Natural killer cell (primary cell): ENCODE data around the gene BTD. TPM values are rescaled to one million over a fixed set of nuclear protein-coding genes. Genes with fewer than 3 reads are reported as not detected.

Source experiments
- ATAC-seq, 3 donors: fragments of 150-1000 bp in 2 of 3; fragments of 200-7000 bp in 1 of 3; cut with Tn5 transposase; 1 replicate in 1 of 3; 2 replicates in 2 of 3; pipeline ENCODE4 v1.10.0; 2021; ENCODE audit warnings: mild to moderate bottlenecking in 2 of 3, moderate library complexity in 2 of 3
- DNase-seq, 2 donors: peaks; one replicate each; pipeline versions ENCODE4 v3.0.0 to v3.0.0-alpha.2; 2013 to 2021; ENCODE audit warnings: mixed read lengths in 1 of 2
- H3K27ac ChIP-seq: one replicate; pipeline ENCODE4 v1.5.1; 2013; ENCODE audit warnings: mild to moderate bottlenecking, low read length
- H3K27me3 ChIP-seq: one replicate; pipeline ENCODE4 v1.6.1; 2013; ENCODE audit warnings: low read length; ENCODE audit not compliant: control insufficient read depth, insufficient read depth
- H3K36me3 ChIP-seq: one replicate; pipeline ENCODE4 v1.6.1; 2013; ENCODE audit warnings: low read length; ENCODE audit not compliant: control insufficient read depth, insufficient read depth
- H3K4me1 ChIP-seq: one replicate; pipeline ENCODE4 v1.6.1; 2013; ENCODE audit warnings: low read length; ENCODE audit not compliant: control insufficient read depth, insufficient read depth
- H3K4me3 ChIP-seq: one replicate; pipeline ENCODE4 v1.5.1; 2013; ENCODE audit warnings: low read length
- H3K9me3 ChIP-seq: one replicate; pipeline ENCODE4 v1.6.1; 2013; ENCODE audit warnings: low read length; ENCODE audit not compliant: control insufficient read depth, insufficient read depth
- H3K27ac Mint-ChIP-seq, 2 donors: one replicate each; pipeline ENCODE4 v1.8.0; 2022; ENCODE audit warnings: mild to moderate bottlenecking in 2 of 2, mixed read lengths in 2 of 2, moderate library complexity in 1 of 2
- H3K27me3 Mint-ChIP-seq, 2 donors: one replicate each; pipeline ENCODE4 v1.8.0; 2022; ENCODE audit warnings: low read depth in 2 of 2, mixed read lengths in 2 of 2
- H3K36me3 Mint-ChIP-seq: one replicate; pipeline ENCODE4 v1.8.0; 2022; ENCODE audit warnings: mixed read lengths
- H3K4me1 Mint-ChIP-seq, 2 donors: one replicate each; pipeline ENCODE4 v1.8.0; 2022; ENCODE audit warnings: mixed read lengths in 2 of 2
- H3K4me3 Mint-ChIP-seq: one replicate; pipeline ENCODE4 v1.8.0; 2022; ENCODE audit warnings: mild to moderate bottlenecking, moderate library complexity, mixed read lengths
- H3K9me3 Mint-ChIP-seq, 2 donors: one replicate each; pipeline ENCODE4 v1.8.0; 2022; ENCODE audit warnings: mixed read lengths in 2 of 2
- CTCF ChIP-seq: fragments of 200-600 bp; IDR thresholded peaks from one replicate; pipeline ENCODE4 v1.8.0; 2022; ENCODE audit warnings: antibody characterized with exemption
- WGBS: methylation state at CpG from one replicate; pipeline ENCODE4 v1.1.7; 2013; ENCODE audit warnings: missing lambda C conversion rate; ENCODE audit not compliant: insufficient coverage; 5-methylcytosine and 5-hydroxymethylcytosine counted together
- intact Hi-C: fragments of 100-400 bp; cut with micrococcal nuclease; formaldehyde crosslinking; loops from one replicate; pipeline ENCODE4 v1.14.2; 2022
- total RNA-seq, 4 donors: library from RNA; stranded (reverse); fragments of 120-200 nt in 1 of 4; gene quantifications; one replicate each; pipeline versions ENCODE4 v1.2.3 to v1.2.4, GENCODE V29; 2013 to 2022

Gene BTD
- total RNA-seq, 3 donors from 2014 or later (not counting 1 experiment from before 2014, with no cell fraction given): 19.9 to 27.5 (median 23.6) TPM

GRCh38 chr3:15665510-15666150 is 64.1 kb downstream of the BTD start:
- Histone ChIP-seq H3K27me3 (no peaks in the 10 kb centered on the region), H3K27ac (no peak overlapping the region), H3K4me3 (no peak overlapping the region), H3K36me3 (peaks cover 2% of the 10 kb centered on the region), H3K9me3 (no peaks in the 10 kb centered on the region), H3K4me1 (peaks cover 6% of the 10 kb centered on the region)
- WGBS: 96% methylated on average over 4 of the region's 5 CpGs
- no peak for ATAC-seq
- no peak for TF ChIP-seq CTCF
- Mint-ChIP-seq H3K36me3 (peaks cover 11% of the 10 kb centered on the region), H3K27ac (no peak overlapping the region), H3K27me3 (peaks cover 7 to 8% of the 10 kb centered on the region in 2 donors), H3K9me3 (no peaks in the 10 kb centered on the region), H3K4me1 (peaks cover 15 to 45% of the 10 kb centered on the region in 2 donors), H3K4me3 (no peak overlapping the region)
- no peak for DNase-seq
- intact Hi-C loops: loop anchor here (2.0 kb wide), 1 partner anchor 129 kb away; no protein-coding TSS in a partner anchor

GRCh38 chr3:15666277-15666676 is 64.7 kb downstream of the BTD start:
- H3K4me3 ChIP-seq: no peak overlapping the region
- H3K27ac ChIP-seq: no peak overlapping the region
- H3K9me3 Mint-ChIP-seq: no peaks in the 10 kb centered on the region
- peaks cover 5 to 8% of the 10 kb centered on the region in 2 donors for H3K27me3 Mint-ChIP-seq
- WGBS: 97% methylated on average over 4 of the region's 5 CpGs
- H3K4me3 Mint-ChIP-seq: no peak overlapping the region
- TF ChIP-seq CTCF: no peak
- peaks cover 15 to 45% of the 10 kb centered on the region in 2 donors for H3K4me1 Mint-ChIP-seq
- peaks cover 17% of the 10 kb centered on the region for H3K36me3 Mint-ChIP-seq
- DNase-seq (no peak), ATAC-seq (no peak)
- H3K4me1 ChIP-seq: peaks cover 6% of the 10 kb centered on the region
- intact Hi-C loops: loop anchor here (2.0 kb wide), 1 partner anchor 129 kb away; no protein-coding TSS in a partner anchor
- peaks cover 3% of the 10 kb centered on the region for H3K36me3 ChIP-seq
- H3K27me3 ChIP-seq: no peaks in the 10 kb centered on the region
- no peaks in the 10 kb centered on the region for H3K9me3 ChIP-seq
- H3K27ac Mint-ChIP-seq: peak overlapping the region in 1 of 2 donors; percentile 69

GRCh38 chr3:15667484-15667883 is 65.9 kb downstream of the BTD start:
- ATAC-seq (peak; percentile 86 to 98 (median 93)), DNase-seq (peak; percentile 34 to 77)
- intact Hi-C loops: loop anchor here (1.0 to 2.0 kb wide), 3 partner anchors 64 to 131 kb away; no protein-coding TSS in a partner anchor
- no peak for TF ChIP-seq CTCF
- Mint-ChIP-seq H3K27me3 (no peaks in the 10 kb centered on the region), H3K9me3 (no peaks in the 10 kb centered on the region), H3K4me1 (peaks cover 15 to 35% of the 10 kb centered on the region in 2 donors), H3K36me3 (peaks cover 17% of the 10 kb centered on the region), H3K4me3 (peak overlapping the region; percentile 52), H3K27ac (peak overlapping the region; percentile 69 to 75)
- peaks cover 8% of the 10 kb centered on the region for H3K36me3 ChIP-seq
- no peaks in the 10 kb centered on the region for H3K27me3 ChIP-seq
- H3K27ac ChIP-seq: no peak overlapping the region
- no peak overlapping the region for H3K4me3 ChIP-seq
- peaks cover 6% of the 10 kb centered on the region for H3K4me1 ChIP-seq
- no peaks in the 10 kb centered on the region for H3K9me3 ChIP-seq
- 38% methylated on average over 2 of the region's 3 CpGs for WGBS
